Measurements from ENCODE around the gene POLD4. TPM values are rescaled to one million over a fixed set of nuclear protein-coding genes. Genes with fewer than 3 reads are reported as not detected.

The POLD4 gene
- total RNA-seq, 4 donors from 2014 or later: 74.3 to 329 (median 272) TPM

- peak in 2 of 3 donors; percentile 66 to 68 for DNase-seq
- Histone ChIP-seq H3K4me1 (peaks cover 0 to 29% (median 4%) of the 10 kb centered on the region in 4 donors), H3K36me3 (peaks cover 0 to 53% (median 0%) of the 10 kb centered on the region in 3 donors), H3K4me3 (peak overlapping the region; percentile 71 to 91 (median 85)), H3K9me3 (no peaks in the 10 kb centered on the region), H3K27me3 (no peaks in the 10 kb centered on the region), H3K27ac (peak overlapping the region; percentile 83 to 90 (median 84))
- TF ChIP-seq, protein P1, sequence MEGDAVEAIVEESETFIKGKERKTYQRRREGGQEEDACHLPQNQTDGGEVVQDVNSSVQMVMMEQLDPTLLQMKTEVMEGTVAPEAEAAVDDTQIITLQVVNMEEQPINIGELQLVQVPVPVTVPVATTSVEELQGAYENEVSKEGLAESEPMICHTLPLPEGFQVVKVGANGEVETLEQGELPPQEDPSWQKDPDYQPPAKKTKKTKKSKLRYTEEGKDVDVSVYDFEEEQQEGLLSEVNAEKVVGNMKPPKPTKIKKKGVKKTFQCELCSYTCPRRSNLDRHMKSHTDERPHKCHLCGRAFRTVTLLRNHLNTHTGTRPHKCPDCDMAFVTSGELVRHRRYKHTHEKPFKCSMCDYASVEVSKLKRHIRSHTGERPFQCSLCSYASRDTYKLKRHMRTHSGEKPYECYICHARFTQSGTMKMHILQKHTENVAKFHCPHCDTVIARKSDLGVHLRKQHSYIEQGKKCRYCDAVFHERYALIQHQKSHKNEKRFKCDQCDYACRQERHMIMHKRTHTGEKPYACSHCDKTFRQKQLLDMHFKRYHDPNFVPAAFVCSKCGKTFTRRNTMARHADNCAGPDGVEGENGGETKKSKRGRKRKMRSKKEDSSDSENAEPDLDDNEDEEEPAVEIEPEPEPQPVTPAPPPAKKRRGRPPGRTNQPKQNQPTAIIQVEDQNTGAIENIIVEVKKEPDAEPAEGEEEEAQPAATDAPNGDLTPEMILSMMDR (IDR thresholded peaks at IDR 0.05): no peak
- no peak for TF ChIP-seq POLR2A (IDR thresholded peaks at IDR 0.05)
These were observed 49.4 kb downstream of the POLD4 start for GRCh38 chr11:67303835-67304411.

- Histone ChIP-seq H3K4me1 (peaks cover 0 to 29% (median 4%) of the 10 kb centered on the region in 4 donors), H3K9me3 (no peaks in the 10 kb centered on the region), H3K27me3 (no peaks in the 10 kb centered on the region), H3K27ac (peak within 1 kb of the TSS; percentile 83 to 90 (median 84)), H3K36me3 (peaks cover 0 to 46% (median 0%) of the 10 kb centered on the region in 3 donors), H3K4me3 (peak within 1 kb of the TSS; percentile 71 to 91 (median 85))
- peak; percentile 81 to 84 for TF ChIP-seq POLR2A (IDR thresholded peaks at IDR 0.05)
- TF ChIP-seq, protein P1 (IDR thresholded peaks at IDR 0.05): no peak
- DNase-seq: peak; percentile 60 to 94 (median 92)
These were observed 50.1 kb downstream of the POLD4 start, which contains the start of gene SSH3 for GRCh38 chr11:67303132-67303834. TSS of gene SSH3 (plus strand) at chr11:67303530. CDS start at chr11:67303626, 96 bp downstream.

DNA sequence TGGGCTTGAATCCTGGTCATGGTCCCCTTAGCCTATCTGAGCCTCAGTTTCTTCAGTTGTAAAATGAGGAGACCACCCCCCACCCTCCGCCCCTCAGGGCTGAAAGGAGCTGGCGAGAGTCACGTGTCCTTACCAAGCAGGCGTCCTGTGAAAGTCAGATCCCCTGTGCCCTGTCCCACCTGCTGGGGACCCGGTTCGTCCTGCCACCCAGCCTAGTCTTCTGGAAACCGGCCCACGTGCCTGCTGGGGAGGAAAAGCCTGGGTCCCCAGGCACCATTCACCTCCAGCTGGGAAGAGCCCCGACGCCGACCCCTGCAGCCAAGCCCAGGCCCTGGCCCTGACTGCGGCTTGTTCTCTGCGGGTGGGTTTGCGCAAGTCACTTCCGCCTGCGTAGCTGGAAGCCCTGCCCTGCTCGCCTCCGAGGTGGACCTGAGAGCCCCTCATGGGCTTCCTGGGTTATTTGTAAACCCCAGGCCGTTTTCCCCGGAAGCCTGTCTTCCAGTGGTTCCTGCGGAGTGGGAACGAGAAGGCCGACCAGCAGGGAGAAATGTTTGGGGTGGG lies 50.7 kb downstream of the POLD4 start:
- H3K9me3 ChIP-seq: no peaks in the 10 kb centered on the region
- peak overlapping the region; percentile 83 to 90 (median 84) for H3K27ac ChIP-seq
- H3K27me3 ChIP-seq: no peaks in the 10 kb centered on the region
- H3K36me3 ChIP-seq: peaks cover 0 to 43% (median 0%) of the 10 kb centered on the region in 3 donors
- DNase-seq: peak in 2 of 3 donors; percentile 69 to 77
- no peak for TF ChIP-seq POLR2A (IDR thresholded peaks at IDR 0.05)
- TF ChIP-seq, protein P1 (IDR thresholded peaks at IDR 0.05): no peak
- H3K4me3 ChIP-seq: peak overlapping the region; percentile 71 to 91 (median 85)
- H3K4me1 ChIP-seq: peaks cover 0 to 29% (median 4%) of the 10 kb centered on the region in 4 donors

- Histone ChIP-seq H3K9me3 (no peaks in the 10 kb centered on the region), H3K4me3 (peak overlapping the region; percentile 71 to 91 (median 85)), H3K27ac (peak overlapping the region; percentile 83 to 90 (median 84)), H3K27me3 (no peaks in the 10 kb centered on the region), H3K36me3 (peaks cover 0 to 37% (median 0%) of the 10 kb centered on the region in 3 donors), H3K4me1 (peaks cover 0 to 29% (median 4%) of the 10 kb centered on the region in 4 donors)
- TF ChIP-seq, protein P1 (IDR thresholded peaks at IDR 0.05): no peak
- peak; percentile 33 to 60 for TF ChIP-seq POLR2A (IDR thresholded peaks at IDR 0.05)
- peak in 2 of 3 donors; percentile 77 to 78 for DNase-seq
These were observed 51.3 kb downstream of the POLD4 start for GRCh38 chr11:67301951-67302516.

DNA sequence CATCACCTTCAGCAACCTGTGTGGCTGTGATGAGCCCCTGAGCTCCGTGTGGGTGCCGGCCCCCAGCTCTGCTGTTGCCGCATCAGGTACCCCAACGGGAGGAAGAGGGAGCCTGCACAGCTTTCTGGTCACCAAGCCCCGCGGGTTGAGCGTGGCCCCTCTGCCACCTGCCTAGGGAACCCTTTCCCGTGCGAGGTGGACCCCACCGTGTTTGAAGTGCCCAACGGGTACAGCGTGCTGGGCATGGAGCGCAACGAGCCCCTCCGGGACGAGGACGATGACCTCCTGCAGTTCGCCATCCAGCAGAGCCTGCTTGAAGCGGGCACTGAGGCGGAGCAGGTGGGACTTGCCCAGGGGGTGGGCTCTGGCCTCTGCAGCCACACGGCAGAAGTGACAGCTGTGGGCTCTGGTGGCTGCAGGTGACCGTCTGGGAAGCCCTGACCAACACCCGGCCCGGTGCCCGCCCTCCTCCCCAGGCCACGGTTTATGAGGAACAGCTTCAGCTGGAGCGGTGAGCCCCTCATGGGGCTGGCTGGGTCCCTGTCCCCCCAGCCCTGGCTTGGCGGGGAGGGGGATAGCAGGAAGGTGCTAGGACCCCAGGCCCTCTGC lies 51.9 kb downstream of the POLD4 start:
- H3K4me1 ChIP-seq: peaks cover 0 to 29% (median 4%) of the 10 kb centered on the region in 4 donors
- peak in 1 of 3 donors; percentile 43 for DNase-seq
- H3K27ac ChIP-seq: peak overlapping the region in 1 of 4 donors; percentile 90
- no peak for TF ChIP-seq POLR2A (IDR thresholded peaks at IDR 0.05)
- TF ChIP-seq, protein P1 (IDR thresholded peaks at IDR 0.05): no peak
- H3K36me3 ChIP-seq: peaks cover 0 to 36% (median 0%) of the 10 kb centered on the region in 3 donors
- H3K9me3 ChIP-seq: no peaks in the 10 kb centered on the region
- no peaks in the 10 kb centered on the region for H3K27me3 ChIP-seq
- H3K4me3 ChIP-seq: peak overlapping the region in 1 of 4 donors; percentile 91
